Parathyroid adenoma (tissue), 2 donors: ENCODE measurements around the gene MXRA8.

Experiments
- H2AFZ ChIP-seq: fragments of 300-600 bp; sonication (generic); one replicate; pipeline ENCODE4 v1.7.0; 2017; ENCODE audit warnings: antibody characterized with exemption, mild to moderate bottlenecking
- H3K27ac ChIP-seq: fragments of 300-600 bp; sonication (generic); one replicate; pipeline ENCODE4 v1.7.0; 2017
- H3K27me3 ChIP-seq: fragments of 300-600 bp; sonication (generic); one replicate; pipeline ENCODE4 v1.7.0; 2017; ENCODE audit warnings: low read length; ENCODE audit not compliant: control insufficient read depth, insufficient read depth
- H3K36me3 ChIP-seq: fragments of 300-600 bp; sonication (generic); one replicate; pipeline ENCODE4 v1.7.0; 2017; ENCODE audit warnings: low read length; ENCODE audit not compliant: control insufficient read depth, insufficient read depth
- H3K4me1 ChIP-seq: fragments of 300-600 bp; sonication (generic); one replicate; pipeline ENCODE4 v1.7.0; 2017; ENCODE audit warnings: control low read depth
- H3K4me2 ChIP-seq: fragments of 300-600 bp; sonication (generic); one replicate; pipeline ENCODE4 v1.7.0; 2017; ENCODE audit warnings: low read length
- H3K4me3 ChIP-seq: fragments of 300-600 bp; sonication (generic); one replicate; pipeline ENCODE4 v1.7.0; 2017; ENCODE audit warnings: low read depth, low read length
- H3K79me2 ChIP-seq: fragments of 300-600 bp; sonication (generic); one replicate; pipeline ENCODE4 v1.7.0; 2017; ENCODE audit warnings: control low read depth
- H3K9ac ChIP-seq: fragments of 300-600 bp; sonication (generic); one replicate; pipeline ENCODE4 v1.7.0; 2017; ENCODE audit warnings: mild to moderate bottlenecking
- H3K9me3 ChIP-seq: fragments of 300-600 bp; sonication (generic); one replicate; pipeline ENCODE4 v1.7.0; 2017; ENCODE audit warnings: low read length; ENCODE audit not compliant: control insufficient read depth
- CTCF ChIP-seq: fragments of 300-600 bp; sonication (generic); IDR thresholded peaks from one replicate; pipeline ENCODE4 v1.7.0; 2017; ENCODE audit warnings: antibody characterized with exemption, mild to moderate bottlenecking
- donor health status: primary hyperparathyroidism.

MXRA8 gene

GRCh38 chr1:1343811-1344421, 14.4 kb downstream of the MXRA8 start:
- H3K79me2 ChIP-seq = peaks cover 22% of the 10 kb centered on the region
- no peak for TF ChIP-seq CTCF
- H3K36me3 ChIP-seq = no peaks in the 10 kb centered on the region
- no peak overlapping the region for H3K27ac ChIP-seq
- no peak overlapping the region for H3K4me3 ChIP-seq
- no peak overlapping the region for H3K9ac ChIP-seq
- no peaks in the 10 kb centered on the region for H3K9me3 ChIP-seq
- no peak overlapping the region for H3K4me2 ChIP-seq
- no peaks in the 10 kb centered on the region for H3K4me1 ChIP-seq
- H2AFZ ChIP-seq = no peak overlapping the region
- no peaks in the 10 kb centered on the region for H3K27me3 ChIP-seq

- Histone ChIP-seq H3K36me3 (no peaks in the 10 kb centered on the region), H3K4me3 (no peak overlapping the region), H3K4me2 (no peak overlapping the region), H3K9ac (no peak overlapping the region), H2AFZ (no peak overlapping the region), H3K4me1 (no peaks in the 10 kb centered on the region), H3K9me3 (no peaks in the 10 kb centered on the region), H3K27ac (no peak overlapping the region), H3K27me3 (no peaks in the 10 kb centered on the region), H3K79me2 (peaks cover 22% of the 10 kb centered on the region)
- TF ChIP-seq CTCF = no peak
Observed at GRCh38 chr1:1342584-1343115, 15.7 kb downstream of the MXRA8 start.

DNA sequence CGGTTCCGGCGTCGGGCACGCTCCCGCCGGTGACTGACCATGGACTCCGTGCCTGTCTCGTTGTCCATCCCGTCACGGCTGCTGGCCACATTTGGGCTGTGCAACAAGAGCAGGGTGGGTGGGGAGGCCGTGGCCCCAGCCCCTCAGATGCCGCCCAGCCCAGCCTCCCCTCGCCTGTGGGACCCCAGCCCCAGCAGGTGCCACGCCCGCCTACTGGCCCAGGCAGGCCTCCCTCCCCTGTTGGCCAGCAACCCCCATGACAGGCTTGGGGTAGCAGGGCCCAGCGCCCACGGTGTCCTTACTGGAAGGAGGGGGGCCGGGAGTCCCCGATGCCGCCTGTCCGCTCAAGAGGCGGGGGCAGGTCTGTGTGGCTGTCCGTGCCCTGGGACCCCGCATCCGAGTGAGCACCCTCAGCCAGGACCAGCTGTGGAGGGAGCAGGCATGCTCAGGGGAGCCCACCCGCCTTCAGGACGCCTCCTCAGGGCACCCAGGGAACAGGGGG, 16.2 kb downstream of the MXRA8 start:
- Histone ChIP-seq H3K9ac (no peak overlapping the region), H3K36me3 (no peaks in the 10 kb centered on the region), H3K4me2 (no peak overlapping the region)

DNA sequence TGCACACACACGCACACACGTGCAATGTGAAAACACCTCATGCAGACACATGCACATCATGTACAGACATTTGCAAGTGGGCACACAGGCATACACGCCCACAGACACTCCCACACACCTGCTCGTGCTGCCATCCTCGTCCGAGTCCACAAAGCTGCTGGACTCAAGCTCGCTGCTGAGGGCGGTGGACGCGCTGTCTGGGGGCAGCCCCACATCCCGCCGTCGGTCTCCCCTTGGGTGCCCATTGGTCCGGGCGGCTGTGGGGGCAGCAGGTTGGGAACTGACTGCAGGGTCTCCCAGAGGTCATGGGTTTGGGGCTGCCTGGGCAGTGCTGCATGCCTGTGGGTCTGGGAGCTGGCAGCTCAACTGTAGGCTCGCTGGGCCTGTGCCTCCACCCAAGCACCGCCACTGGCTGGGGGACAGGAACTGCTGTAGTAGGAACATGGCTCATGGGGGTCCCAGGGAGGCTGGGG, 16.8 kb downstream of the MXRA8 start:
- Histone ChIP-seq H3K4me2 (no peak overlapping the region), H3K27ac (no peak overlapping the region), H3K9ac (no peak overlapping the region), H2AFZ (no peak overlapping the region), H3K27me3 (no peaks in the 10 kb centered on the region), H3K79me2 (peaks cover 14% of the 10 kb centered on the region), H3K9me3 (no peaks in the 10 kb centered on the region), H3K4me3 (no peak overlapping the region), H3K4me1 (no peaks in the 10 kb centered on the region), H3K36me3 (no peaks in the 10 kb centered on the region)
- no peak for TF ChIP-seq CTCF

More for the DNA sequence above, 16.2 kb downstream of the MXRA8 start:
- Histone ChIP-seq H3K27ac (no peak overlapping the region), H3K4me1 (no peaks in the 10 kb centered on the region), H3K27me3 (no peaks in the 10 kb centered on the region), H3K4me3 (no peak overlapping the region), H3K79me2 (peaks cover 17% of the 10 kb centered on the region), H2AFZ (no peak overlapping the region), H3K9me3 (no peaks in the 10 kb centered on the region)
- no peak for TF ChIP-seq CTCF
